A673 (cell line): ENCODE results near the gene PLB1.

Experiments
- CTCF ChIP-seq: fragments of 300-800, 200-600 bp; sonication (generic); conservative IDR thresholded peaks from 2 replicates; pipeline ENCODE4 v1.5.1; 2017; ENCODE audit warnings: low read depth, mild to moderate bottlenecking, antibody characterized with exemption, low read length, moderate library complexity, mixed read lengths
- EZH2 ChIP-seq: fragments of 200-600 bp; sonication (generic); IDR thresholded peaks from 2 replicates; pipeline ENCODE4 v1.6.1; 2017; ENCODE audit warnings: borderline replicate concordance, low read depth, mild to moderate bottlenecking, mixed read lengths, antibody characterized with exemption, low read length; ENCODE audit not compliant: poor library complexity, severe bottlenecking

GRCh38 chr2:28608500-28609424, 112.9 kb downstream of the PLB1 start:
- TF ChIP-seq CTCF (no peak), EZH2 (no peak)
